ENCODE measurements around the gene HNRNPH1. TPM values are rescaled to one million over a fixed set of nuclear protein-coding genes. Genes with fewer than 3 reads are reported as not detected.
A peak's percentile ranks its signal among the peaks of the same experiment; 100 is the strongest.

HNRNPH1 gene
- total RNA-seq, 2 experiments from 2014 or later, result 2,404 to 2,435 TPM

DNA sequence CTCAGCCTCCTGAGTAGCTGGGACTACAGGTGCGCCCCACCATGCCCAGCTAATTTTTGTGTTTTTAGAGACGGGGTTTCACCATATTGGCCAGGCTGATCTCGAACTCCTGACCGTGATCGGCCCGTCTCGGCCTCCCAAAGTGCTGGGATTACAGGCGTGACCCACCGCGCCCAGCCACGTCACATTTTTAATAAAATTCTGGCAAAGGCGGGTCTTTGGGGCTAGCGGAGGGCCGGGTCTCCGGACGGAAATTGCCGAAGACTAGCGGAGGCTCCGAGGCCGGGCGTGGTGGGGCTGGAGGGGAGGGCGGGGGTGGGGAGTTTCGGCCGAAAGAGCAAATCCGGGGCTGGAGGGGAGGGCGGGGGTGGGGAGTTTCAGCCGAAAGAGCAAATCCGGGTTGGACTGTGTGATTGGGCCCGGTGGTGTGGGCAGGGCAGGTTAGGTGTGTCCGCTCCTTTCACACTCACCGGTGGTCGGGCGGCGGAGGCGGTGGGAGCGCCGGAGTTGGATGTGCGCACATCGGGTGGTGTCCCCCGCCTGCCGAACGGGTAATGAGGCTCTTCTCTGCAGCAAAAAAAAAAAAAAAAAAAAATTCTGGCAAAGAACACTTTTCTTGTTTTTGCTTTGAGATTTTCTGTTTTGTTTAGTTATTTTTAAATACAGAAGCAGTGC, 46.0 kb downstream of the HNRNPH1 start:
- H3K27ac ChIP-seq (ENCODE audit: low read depth in 1 of 2, low read length in 2 of 2), result no peak overlapping the region
- POLR2A ChIA-PET, result no interaction called here
- no peak for DNase-seq
- intact Hi-C loops (cut with DNase I, micrococcal nuclease), result no loop called here
- no peaks in the 10 kb centered on the region for H3K9me3 Mint-ChIP-seq
- peaks cover 72% of the 10 kb centered on the region for H3K36me3 Mint-ChIP-seq (ENCODE audit: low read depth)
- peaks cover 40% of the 10 kb centered on the region for H3K36me3 ChIP-seq (ENCODE audit: insufficient read depth, low read length)
- no peaks in the 10 kb centered on the region for H3K27me3 Mint-ChIP-seq
- no peaks in the 10 kb centered on the region for H3K4me1 Mint-ChIP-seq (ENCODE audit: low read depth)
- no peaks in the 10 kb centered on the region for H3K4me1 ChIP-seq (ENCODE audit: insufficient read depth, low read length)
- H3K27ac Mint-ChIP-seq, result no peak overlapping the region
- no peaks in the 10 kb centered on the region for H3K9me3 ChIP-seq (ENCODE audit: control insufficient read depth in 1 of 2, insufficient read depth in 1 of 2, low read length in 2 of 2)
- H3K4me3 ChIP-seq (ENCODE audit: low read length), result no peak overlapping the region
- TF ChIP-seq, protein P1, sequence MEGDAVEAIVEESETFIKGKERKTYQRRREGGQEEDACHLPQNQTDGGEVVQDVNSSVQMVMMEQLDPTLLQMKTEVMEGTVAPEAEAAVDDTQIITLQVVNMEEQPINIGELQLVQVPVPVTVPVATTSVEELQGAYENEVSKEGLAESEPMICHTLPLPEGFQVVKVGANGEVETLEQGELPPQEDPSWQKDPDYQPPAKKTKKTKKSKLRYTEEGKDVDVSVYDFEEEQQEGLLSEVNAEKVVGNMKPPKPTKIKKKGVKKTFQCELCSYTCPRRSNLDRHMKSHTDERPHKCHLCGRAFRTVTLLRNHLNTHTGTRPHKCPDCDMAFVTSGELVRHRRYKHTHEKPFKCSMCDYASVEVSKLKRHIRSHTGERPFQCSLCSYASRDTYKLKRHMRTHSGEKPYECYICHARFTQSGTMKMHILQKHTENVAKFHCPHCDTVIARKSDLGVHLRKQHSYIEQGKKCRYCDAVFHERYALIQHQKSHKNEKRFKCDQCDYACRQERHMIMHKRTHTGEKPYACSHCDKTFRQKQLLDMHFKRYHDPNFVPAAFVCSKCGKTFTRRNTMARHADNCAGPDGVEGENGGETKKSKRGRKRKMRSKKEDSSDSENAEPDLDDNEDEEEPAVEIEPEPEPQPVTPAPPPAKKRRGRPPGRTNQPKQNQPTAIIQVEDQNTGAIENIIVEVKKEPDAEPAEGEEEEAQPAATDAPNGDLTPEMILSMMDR (IDR thresholded peaks at IDR 0.05), result no peak
- H3K27me3 ChIP-seq (ENCODE audit: control insufficient read depth in 1 of 2, insufficient read depth in 2 of 2, low read length in 2 of 2), result no peaks in the 10 kb centered on the region
- no peak overlapping the region for H3K4me3 Mint-ChIP-seq
- ATAC-seq (ENCODE audit: poor library complexity), result no peak
- CTCF ChIA-PET, result no interaction called here

DNA sequence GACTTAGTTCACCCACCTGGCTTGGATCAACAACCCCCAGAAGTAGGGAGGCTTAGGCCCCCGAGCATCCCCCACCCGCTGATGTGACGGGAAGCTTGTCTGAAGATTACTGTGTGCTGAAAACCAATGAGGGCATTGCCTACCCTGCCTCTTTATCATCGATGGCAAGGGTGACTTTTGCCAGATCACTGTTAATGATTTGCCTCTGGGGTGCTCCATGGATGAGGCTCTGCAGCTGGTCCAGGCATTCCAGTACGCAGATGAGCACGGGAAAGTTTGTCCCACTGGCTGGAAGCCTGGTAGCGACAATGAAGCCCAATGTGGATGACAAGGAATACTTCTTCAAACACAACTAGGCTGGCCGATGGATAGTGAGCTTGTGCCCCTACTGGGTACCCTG, 51.1 kb downstream of the HNRNPH1 start:
- TF ChIP-seq, protein P1 (IDR thresholded peaks at IDR 0.05), result no peak
- no peaks in the 10 kb centered on the region for H3K9me3 ChIP-seq (ENCODE audit: control insufficient read depth in 1 of 2, insufficient read depth in 1 of 2, low read length in 2 of 2)
- POLR2A ChIA-PET, result interaction anchor here (1.7 kb wide), 1 partner anchor 13 kb away, joined by 5 read pairs; no protein-coding TSS in a partner anchor
- peaks cover 58% of the 10 kb centered on the region for H3K36me3 ChIP-seq (ENCODE audit: insufficient read depth, low read length)
- H3K4me1 ChIP-seq (ENCODE audit: insufficient read depth, low read length), result no peaks in the 10 kb centered on the region
- no peaks in the 10 kb centered on the region for H3K27me3 ChIP-seq (ENCODE audit: control insufficient read depth in 1 of 2, insufficient read depth in 2 of 2, low read length in 2 of 2)
- intact Hi-C loops (cut with DNase I, micrococcal nuclease), result no loop called here
- no peak overlapping the region for H3K4me3 ChIP-seq (ENCODE audit: low read length)
- Mint-ChIP-seq H3K4me3 (no peak overlapping the region), H3K27me3 (no peaks in the 10 kb centered on the region), H3K36me3 (ENCODE audit: low read depth) (peaks cover 76% of the 10 kb centered on the region), H3K27ac (no peak overlapping the region), H3K4me1 (ENCODE audit: low read depth) (peaks cover 5% of the 10 kb centered on the region), H3K9me3 (no peaks in the 10 kb centered on the region)
- no peak for ATAC-seq (ENCODE audit: poor library complexity)
- CTCF ChIA-PET, result interaction anchor here (1.1 kb wide), 1 partner anchor 14 kb away, joined by 3 read pairs; no protein-coding TSS in a partner anchor
- no peak for DNase-seq
- no peak overlapping the region for H3K27ac ChIP-seq (ENCODE audit: low read depth in 1 of 2, low read length in 2 of 2)

DNA sequence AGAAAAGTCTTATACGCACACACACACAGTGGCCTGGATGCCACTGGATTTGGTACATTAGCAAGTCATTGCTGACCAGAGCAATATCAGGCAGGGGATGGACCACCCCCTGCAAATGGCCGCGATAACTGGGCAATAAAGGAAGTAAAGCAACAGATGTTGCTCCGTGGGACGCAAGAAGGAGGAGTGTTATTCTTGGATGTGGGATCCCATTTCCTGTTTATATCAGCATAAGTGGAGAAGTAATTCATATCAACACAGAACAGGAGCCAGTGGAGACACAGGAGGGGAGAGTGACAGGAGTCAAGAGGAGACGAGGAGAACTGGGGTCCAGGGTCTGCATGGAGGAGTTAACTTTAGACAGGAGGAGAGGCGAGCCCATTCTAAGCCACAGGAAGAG, 54.8 kb downstream of the HNRNPH1 start:
- TF ChIP-seq, protein P1 (IDR thresholded peaks at IDR 0.05), result no peak
- Histone ChIP-seq H3K36me3 (ENCODE audit: insufficient read depth, low read length) (peaks cover 61% of the 10 kb centered on the region), H3K9me3 (ENCODE audit: control insufficient read depth in 1 of 2, insufficient read depth in 1 of 2, low read length in 2 of 2) (no peaks in the 10 kb centered on the region), H3K27ac (ENCODE audit: low read depth in 1 of 2, low read length in 2 of 2) (no peak overlapping the region), H3K4me1 (ENCODE audit: insufficient read depth, low read length) (no peaks in the 10 kb centered on the region), H3K27me3 (ENCODE audit: control insufficient read depth in 1 of 2, insufficient read depth in 2 of 2, low read length in 2 of 2) (no peaks in the 10 kb centered on the region), H3K4me3 (ENCODE audit: low read length) (no peak overlapping the region)
- Mint-ChIP-seq H3K4me3 (no peak overlapping the region), H3K27me3 (no peaks in the 10 kb centered on the region), H3K27ac (peak overlapping the region; percentile 24), H3K9me3 (no peaks in the 10 kb centered on the region), H3K36me3 (ENCODE audit: low read depth) (peaks cover 63% of the 10 kb centered on the region), H3K4me1 (ENCODE audit: low read depth) (peaks cover 5% of the 10 kb centered on the region)
- no peak for DNase-seq
- intact Hi-C loops (cut with DNase I, micrococcal nuclease), result no loop called here
- POLR2A ChIA-PET, result interaction anchor here (1.8 to 2.5 kb wide), 2 partner anchors 9 to 18 kb away, joined by 5 to 8 read pairs; partner anchors contain the start of gene RUFY1
- no peak for ATAC-seq (ENCODE audit: poor library complexity)
- CTCF ChIA-PET, result no interaction called here

All from CD4-positive, alpha-beta T cell (primary cell).